GM12891 (cell line): ENCODE results near the gene DDX31.

Experiments used
- POLR2A ChIP-seq: IDR thresholded peaks from 2 replicates; pipeline ENCODE4 v1.6.1; 2011; ENCODE audit warnings: low read depth, low read length, control low read depth
- POLR2AphosphoS5 ChIP-seq: IDR thresholded peaks from 2 replicates; pipeline ENCODE4 v1.6.1; 2011; ENCODE audit warnings: low read depth, low read length, control low read depth

DNA sequence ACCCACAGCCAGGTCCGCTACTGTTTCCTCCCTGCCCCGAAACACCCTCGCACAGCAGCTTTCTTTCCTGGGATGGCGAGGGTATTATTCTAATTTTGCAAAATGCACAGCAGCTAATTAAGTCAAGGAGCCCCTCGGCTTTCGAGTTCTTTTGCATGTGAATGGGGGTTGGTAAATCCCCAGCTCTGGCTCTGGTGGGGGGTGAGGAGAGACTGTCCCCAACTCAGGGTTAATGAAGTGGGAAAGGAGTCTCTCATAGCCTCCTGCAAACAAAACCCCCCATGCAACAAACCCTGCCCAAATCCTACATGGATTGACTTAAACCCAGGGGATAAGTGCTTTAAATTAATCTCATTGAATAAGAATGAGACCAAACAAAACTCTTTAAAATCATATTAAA, 78.5 kb downstream of the DDX31 start:
- TF ChIP-seq POLR2A: no peak
- no peak for TF ChIP-seq POLR2AphosphoS5
